SK-N-MC (cell line): ENCODE measurements around the gene MTUS2.

ENCODE experiments used
- EZH2 ChIP-seq: fragments of 200-600 bp; sonication (generic); IDR thresholded peaks from one replicate; pipeline ENCODE4 v1.6.1; 2017; ENCODE audit warnings: antibody characterized with exemption
- FOXP2 ChIP-seq: optimal IDR thresholded peaks from 2 replicates; pipeline ENCODE3; 2011; ENCODE audit warnings: mild to moderate bottlenecking, moderate library complexity; ENCODE audit not compliant: insufficient read depth; ENCODE audit errors: extremely low read length, control extremely low read depth
- POLR2AphosphoS5 ChIP-seq: IDR thresholded peaks from 2 replicates; pipeline ENCODE4 v1.6.1; 2012; ENCODE audit warnings: mild to moderate bottlenecking, low read depth, low read length, borderline replicate concordance

- TF ChIP-seq EZH2 (no peak), POLR2AphosphoS5 (no peak), FOXP2 (no peak)
Observed at GRCh38 chr13:29175250-29175873, 355.2 kb downstream of the MTUS2 start.
